HEK293T (cell line): ENCODE data around the gene SLC25A14.

ENCODE experiments used
- ARNT ChIP-seq: fragments of 450-650 bp; IDR thresholded peaks from 2 replicates; pipeline ENCODE4 v1.6.1; 2017; ENCODE audit warnings: mild to moderate bottlenecking
- FOXK2 ChIP-seq: fragments of 450-650 bp; IDR thresholded peaks from 2 replicates; pipeline ENCODE4 v1.6.1; 2016; ENCODE audit warnings: mild to moderate bottlenecking
- L3MBTL2 ChIP-seq: fragments of 450-650 bp; conservative IDR thresholded peaks from 2 replicates; pipeline ENCODE4 v1.6.1; 2016; ENCODE audit warnings: mild to moderate bottlenecking
- NFRKB ChIP-seq: fragments of 450-650 bp; IDR thresholded peaks from 2 replicates; pipeline ENCODE4 v1.6.1; 2016; ENCODE audit warnings: mild to moderate bottlenecking, moderate library complexity
- SP1 ChIP-seq: fragments of 450-650 bp; IDR thresholded peaks from 2 replicates; pipeline ENCODE4 v1.6.1; 2017
- SUZ12 ChIP-seq: fragments of 450-650 bp; IDR thresholded peaks from 2 replicates; pipeline ENCODE4 v1.6.1; 2016; ENCODE audit warnings: mild to moderate bottlenecking

DNA sequence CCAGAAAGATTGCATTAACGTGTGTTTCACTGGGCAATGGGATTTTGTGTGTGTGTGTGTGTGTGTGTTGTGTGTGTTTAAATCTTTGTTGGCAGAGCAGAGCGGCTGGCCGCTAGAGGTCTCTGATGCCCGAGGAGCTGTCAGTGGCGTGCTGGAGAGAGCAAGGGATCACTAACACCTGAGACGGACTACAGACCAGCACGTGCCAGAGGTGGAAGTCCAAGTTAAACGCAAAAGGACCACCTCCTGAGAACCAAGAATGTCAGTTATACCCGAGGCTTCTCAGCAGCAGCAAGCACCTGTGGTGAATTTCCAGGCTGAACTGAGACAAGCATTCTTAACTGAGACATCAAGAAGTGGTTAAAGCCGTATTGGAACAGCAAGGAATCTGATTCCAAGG lies 9.0 kb upstream of the SLC25A14 start:
- no peak for TF ChIP-seq SP1
- TF ChIP-seq ARNT: no peak
- no peak for TF ChIP-seq FOXK2
- TF ChIP-seq NFRKB: no peak
- peak; percentile 91 for TF ChIP-seq L3MBTL2
- no peak for TF ChIP-seq SUZ12
